Activated T-cell treated with anti-CD3 and anti-CD28 coated beads for 24 hours (primary cell): ENCODE measurements around the gene CFAP221.

Source experiments
- DNase-seq: peaks from one replicate; pipeline ENCODE4 v3.0.0-alpha.2; 2020; ENCODE audit warnings: low read depth

Gene CFAP221

GRCh38 chr2:119680457-119681202 is 136.4 kb downstream of the CFAP221 start:
- DNase-seq: no peak

- no peak for DNase-seq
Observed at GRCh38 chr2:119681203-119681867, 137.1 kb downstream of the CFAP221 start.

- no peak for DNase-seq
Observed at GRCh38 chr2:119681868-119682220, 137.6 kb downstream of the CFAP221 start.

DNA sequence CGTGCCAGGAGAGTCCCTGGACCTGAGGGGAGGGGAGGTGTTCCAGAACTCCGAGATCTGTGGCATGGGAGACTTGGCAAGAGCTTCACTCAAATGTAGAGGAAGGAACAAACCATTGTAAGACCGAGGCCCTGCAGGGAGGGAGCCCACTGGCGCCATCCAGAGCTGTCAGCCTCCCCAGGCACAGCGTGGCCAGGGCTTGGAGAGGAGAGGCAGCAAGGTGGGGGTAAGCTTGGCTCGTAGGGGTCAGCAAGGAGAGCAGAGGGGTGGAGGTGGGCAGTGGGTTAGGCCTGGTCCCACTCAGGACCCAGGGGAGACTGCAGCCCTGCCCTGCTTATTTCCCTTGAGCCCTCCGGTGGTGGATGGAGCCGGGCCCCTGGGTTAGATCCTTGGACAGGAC is 138.3 kb downstream of the CFAP221 start:
- DNase-seq: no peak

- no peak for DNase-seq
Observed at GRCh38 chr2:119683074-119683712, 138.9 kb downstream of the CFAP221 start.

GRCh38 chr2:119683713-119684443 is 139.6 kb downstream of the CFAP221 start:
- no peak for DNase-seq

GRCh38 chr2:119684518-119684917 is 140.3 kb downstream of the CFAP221 start:
- DNase-seq: no peak

DNA sequence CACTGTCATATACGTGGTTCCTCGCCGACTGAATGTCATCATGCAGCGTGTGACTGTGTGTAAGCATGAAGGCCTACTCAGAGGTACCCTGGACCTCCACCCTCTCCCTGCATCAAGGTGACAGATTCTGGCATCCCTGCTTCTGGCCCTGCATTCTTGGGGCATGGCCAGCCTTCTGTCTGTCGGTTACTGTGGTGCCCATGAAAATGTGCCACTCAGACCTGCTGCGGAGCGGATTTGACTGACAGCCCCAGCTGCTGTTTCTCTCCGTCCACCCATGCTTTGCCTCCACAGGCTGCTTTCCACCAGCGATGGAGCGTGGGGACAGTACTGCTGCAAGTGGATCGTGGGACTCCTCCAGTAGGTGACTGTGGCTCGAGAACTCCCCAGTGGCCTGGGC is 144.4 kb downstream of the CFAP221 start:
- DNase-seq: no peak

DNA sequence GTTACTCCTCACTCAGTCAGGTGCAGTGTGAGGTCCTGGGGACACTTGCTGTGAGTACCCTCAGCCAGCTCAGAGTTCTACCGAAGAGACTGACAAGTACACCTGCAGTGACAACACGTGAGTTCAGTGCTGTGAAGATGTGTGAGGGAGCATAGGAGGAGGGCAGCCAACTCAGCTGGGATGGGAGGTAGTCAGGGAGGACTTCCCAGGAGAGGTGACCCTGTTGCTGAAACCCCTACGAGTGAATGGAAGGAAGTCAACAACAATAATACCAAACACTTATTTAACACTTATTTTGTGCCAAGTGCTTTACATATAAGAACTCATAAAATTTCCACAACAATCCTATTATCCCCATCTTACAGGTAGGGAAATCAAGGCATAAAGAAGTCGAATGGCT is 145.0 kb downstream of the CFAP221 start:
- DNase-seq: no peak

- DNase-seq: no peak
Observed at GRCh38 chr2:119691189-119691588, 146.9 kb downstream of the CFAP221 start.

- no peak for DNase-seq
Observed at GRCh38 chr2:119691651-119692245, 147.5 kb downstream of the CFAP221 start.

DNA sequence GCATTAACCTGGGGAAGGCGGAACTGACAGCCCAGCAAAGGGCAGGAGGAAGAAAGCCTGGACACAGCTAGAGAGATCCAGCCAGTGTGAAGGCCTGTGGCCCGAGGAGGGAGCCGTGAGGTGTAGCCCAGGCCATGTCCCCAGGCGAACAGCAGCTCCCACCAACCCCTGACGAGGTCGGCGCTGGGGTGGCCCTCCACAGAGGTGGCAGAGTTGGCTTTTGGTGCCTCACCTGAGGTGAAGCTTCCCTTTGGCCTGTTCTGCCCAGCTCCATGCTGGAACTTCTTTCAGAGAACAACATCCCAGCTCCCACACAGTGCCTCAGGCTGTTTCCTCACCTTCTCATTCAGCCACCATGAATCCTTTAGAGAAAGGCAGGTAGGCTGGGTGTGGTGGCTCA is 148.1 kb downstream of the CFAP221 start:
- DNase-seq: no peak

GRCh38 chr2:119692954-119693353 is 148.7 kb downstream of the CFAP221 start:
- no peak for DNase-seq

DNA sequence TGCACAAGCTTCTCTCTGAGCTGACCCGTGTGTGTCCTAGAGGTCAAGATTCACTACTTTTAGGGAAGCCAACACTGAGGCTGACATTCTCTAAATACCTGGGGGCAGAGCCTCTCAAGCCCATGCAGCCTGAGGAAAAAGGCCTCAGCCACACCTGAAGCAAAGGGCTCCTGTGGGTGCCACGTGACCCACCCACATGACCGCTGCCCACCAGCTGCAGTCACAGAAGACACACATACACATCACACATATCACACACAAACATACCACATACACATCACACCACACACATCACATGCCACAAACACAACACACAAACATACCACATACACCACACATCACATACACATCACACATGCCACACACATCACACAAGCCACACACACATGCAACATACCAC is 149.3 kb downstream of the CFAP221 start:
- no peak for DNase-seq

DNA sequence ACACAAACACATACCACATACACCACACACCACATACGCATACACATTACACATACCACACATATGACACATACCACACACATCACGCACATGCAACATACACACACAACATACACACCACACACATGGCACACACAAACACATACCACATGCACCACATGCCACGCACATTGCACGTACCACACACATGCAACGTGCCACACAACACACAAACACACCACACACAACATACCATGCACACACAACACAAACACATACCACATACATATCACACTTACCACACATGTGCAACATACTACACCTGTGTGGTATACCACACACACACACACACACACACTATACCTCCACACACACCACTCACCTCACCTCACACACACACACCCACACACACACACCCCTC is 149.7 kb downstream of the CFAP221 start:
- DNase-seq: no peak

- DNase-seq: no peak
Observed at GRCh38 chr2:119694470-119694844, 150.2 kb downstream of the CFAP221 start.

DNA sequence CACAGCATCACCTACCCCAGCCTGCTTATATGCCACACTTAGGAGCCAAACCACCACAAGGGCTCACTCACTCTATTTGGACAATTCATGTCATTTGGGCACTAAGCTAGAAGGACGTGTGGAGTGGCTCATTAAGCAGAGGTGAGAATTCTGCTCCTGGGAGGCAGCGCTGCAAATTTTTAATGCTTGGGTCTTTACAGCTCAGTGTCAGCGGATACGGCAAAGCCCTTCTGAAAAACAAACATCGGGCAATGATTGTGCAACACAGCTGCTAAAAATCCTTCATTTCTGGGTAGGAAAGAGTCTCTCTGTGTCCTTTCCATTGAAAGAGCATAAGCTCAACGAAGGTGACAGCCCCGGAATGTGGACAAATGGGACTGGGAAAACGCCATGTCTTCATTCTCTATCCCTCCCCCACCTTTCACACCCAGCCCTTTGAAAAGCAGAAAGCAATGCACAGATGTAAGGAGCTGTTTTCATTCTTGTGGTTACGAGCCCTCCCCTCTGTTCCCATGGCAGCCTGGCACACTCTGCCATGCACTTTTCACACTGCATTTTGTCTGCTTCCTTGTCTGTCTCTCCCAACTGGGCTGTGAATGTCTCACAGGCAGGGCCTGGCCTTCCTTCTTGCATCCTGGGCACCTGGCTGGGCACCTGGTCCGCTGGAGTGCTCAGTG is 150.7 kb downstream of the CFAP221 start:
- DNase-seq: no peak

- no peak for DNase-seq
Observed at GRCh38 chr2:119696005-119696404, 151.8 kb downstream of the CFAP221 start.

- no peak for DNase-seq
Observed at GRCh38 chr2:119696494-119697030, 152.3 kb downstream of the CFAP221 start.

GRCh38 chr2:119697290-119698020 is 153.2 kb downstream of the CFAP221 start:
- no peak for DNase-seq

DNA sequence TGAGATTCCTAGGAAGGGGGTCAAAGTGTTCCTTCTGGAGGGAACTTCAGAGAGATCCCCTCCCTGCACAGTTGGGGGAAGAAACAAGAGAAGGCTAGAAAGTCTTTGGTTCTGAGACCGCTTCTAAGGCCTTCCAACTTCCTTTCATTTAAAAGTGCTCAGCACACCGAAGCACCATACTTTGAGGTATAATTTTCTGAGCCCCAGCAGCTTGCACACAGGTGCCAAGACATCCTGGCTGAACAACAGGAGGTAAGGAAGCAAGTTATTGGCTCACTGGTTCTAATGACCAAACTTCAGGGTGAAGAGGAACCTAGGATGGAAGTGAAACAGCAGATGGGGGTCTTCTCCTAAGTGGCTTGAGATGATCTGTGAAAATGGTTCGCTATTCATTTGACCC is 154.0 kb downstream of the CFAP221 start:
- DNase-seq: no peak
